ENCODE measurements around the gene CABP1. TPM values are rescaled to one million over a fixed set of nuclear protein-coding genes. Genes with fewer than 3 reads are reported as not detected.
"Not testable (repeated sequence)": the region's sequence is repeated elsewhere in the genome, so short reads cannot be mapped to it uniquely, and the experiment has no call there.

The CABP1 gene
- total RNA-seq = not detected in 2 replicates
- not detected for polyA plus RNA-seq (2012)

DNA sequence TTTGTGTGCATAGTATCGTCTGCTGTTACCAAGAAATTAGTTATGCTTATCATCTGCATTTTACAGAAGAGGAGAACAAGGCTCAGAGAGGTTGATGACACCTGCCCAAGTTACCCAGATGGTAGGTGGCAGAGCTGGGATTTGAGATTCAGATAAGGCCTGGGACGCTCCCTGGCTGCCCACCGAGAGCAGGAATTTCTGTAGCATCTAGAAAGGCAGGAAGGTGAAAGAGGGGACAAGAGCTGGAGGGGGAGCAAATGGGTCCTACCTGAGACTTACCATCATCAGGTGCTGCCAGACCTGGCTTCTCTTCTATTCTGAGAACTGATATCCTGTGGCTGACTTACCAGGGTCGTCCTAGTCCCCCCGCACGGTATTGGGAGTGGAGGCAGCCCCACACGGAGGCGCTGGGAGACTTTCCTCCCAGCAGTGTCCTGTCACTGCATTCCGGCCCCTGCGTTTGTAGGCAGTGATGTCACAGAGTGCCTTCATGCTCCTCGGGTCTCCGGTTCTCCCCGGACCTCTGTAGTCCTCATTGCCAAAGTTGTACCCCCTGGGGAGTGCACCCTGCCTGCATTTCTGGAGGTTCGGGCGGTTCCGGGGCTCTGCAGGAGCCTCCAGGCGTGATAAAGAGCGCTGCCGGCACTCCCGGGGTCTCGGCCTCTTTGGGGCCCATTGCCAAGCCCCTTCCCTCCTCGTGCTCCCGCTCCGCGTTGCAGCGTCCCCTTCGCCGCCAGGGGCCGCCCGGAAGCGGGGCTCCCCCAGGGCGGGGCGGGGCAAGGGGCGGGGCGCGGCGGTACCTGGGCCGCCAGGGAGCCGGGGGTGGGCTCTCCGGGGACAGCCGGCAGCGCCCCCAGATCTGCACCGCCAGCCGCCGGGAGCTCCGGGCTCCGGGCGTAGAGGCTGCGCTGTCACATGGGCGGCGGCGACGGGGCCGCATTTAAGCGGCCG is at the start of gene CABP1:
Gene CABP1 (plus strand): TSS at position 856 of the 951 bp plus-strand sequence. CDS start 60 bp downstream, at position 916.
- DNase-seq (ENCODE audit: low read depth) = no peak

DNA sequence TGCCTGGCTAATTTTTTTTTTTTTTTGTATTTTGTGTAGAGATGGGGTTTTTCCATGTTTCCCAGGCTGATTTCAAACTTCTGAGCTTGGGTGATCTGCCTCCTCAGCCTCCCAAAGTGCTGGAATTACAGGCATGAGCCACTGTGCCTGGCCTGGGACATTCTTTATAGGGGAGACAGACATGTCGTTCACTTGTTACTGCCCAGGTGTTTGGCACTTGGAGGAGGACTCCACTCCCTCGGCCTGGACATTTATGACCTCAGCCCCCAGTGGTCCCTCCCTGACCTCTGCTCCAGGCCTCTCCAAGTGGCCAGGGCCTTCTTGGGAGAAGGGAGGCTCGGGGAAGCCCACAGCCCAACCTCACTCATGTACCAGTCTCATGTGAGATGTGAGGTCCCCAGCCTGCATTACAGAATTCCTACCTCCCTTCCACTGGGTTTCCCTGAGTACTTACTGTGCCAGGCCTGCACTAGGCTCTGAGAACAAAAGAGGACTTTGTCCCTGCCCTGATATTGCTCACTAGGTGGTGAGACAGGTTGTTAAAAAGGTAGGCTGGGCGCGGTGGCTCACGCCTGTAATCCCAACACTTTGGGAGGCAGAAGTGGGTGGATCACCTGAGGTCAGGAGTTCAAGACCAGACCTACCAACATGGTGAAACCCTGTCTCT is 49.6 kb upstream of the CABP1 start:
- no peak for DNase-seq (ENCODE audit: low read depth)

DNA sequence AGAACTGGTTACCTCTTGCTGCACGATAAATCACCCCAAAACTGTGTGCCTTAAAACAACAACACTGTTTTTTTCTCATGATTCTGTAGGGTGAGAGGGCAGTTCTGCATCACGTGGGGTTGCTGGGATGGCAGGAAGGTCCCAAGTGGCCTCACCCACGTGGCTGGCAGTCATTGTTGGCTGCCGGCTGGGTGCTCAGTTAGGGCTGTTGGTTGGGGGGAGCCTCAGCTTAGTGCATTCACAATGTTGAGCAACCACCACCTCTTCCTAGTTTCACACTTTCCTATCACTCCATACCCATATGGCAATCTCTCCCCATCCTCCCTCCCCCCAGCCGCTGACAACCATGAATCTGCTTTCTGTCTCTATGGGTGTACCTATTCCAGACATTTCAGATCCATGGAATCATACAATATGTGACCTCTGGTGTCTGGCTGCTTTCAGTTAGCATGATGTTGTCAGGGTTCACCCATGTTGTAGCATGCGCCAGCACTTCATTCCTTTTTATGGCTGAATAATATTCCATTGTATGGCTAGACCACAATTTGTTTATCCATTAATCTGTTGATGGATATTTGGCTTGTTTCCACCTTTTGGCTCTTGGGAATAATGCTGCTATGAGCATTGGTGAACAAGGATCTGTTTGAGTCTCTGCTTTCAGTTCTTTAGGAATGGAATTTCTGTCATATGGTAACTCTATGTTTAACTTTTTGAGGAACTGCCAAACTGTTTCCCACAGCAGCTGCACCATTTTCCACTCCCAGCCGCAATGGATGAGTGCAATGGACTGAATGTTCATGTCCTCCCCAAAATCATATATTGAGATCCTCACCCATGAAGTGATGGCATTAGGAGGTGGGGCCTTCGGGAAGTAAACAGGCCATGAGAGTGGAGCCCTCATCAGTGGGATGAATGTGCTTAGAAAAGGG is 48.0 kb upstream of the CABP1 start:
- DNase-seq (ENCODE audit: low read depth) = no peak

DNA sequence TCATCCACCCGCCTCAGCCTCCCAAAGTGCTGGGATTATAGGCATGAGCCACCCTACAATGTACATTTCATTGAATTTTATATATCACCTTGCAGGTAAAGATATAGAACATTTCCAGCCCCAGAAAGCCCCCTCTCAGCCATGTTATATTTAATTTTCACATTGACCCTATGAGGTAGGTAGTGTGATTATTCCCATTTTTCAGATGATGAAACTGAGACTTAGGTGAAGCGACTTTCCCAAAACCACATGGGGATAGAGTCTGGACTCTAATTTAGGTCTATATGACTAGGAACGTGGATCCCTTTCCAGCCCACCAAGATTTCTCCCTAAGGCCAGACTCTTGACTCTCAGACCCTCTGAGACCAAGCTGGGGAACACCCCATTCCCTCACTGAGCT is 43.5 kb upstream of the CABP1 start:
- no peak for DNase-seq (ENCODE audit: low read depth)

DNA sequence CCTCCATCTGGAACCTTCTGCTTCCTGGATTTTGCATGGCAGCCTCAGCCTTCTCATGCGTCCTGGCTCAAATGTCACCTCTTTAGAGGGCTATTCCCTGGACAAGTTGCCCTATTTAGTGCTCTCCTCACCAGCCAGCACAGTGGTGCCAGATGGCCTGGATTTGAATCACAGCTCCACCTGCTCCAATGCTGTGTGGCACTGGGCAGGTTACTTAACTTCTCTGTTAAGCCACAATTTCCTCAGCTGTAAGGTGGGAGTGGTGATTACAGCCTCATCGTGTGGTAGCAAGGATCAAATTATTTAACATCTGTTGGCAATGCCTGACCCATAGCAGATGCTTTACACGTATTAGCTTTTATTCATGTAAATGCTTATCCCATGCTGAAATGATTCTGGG is 42.6 kb upstream of the CABP1 start:
- no peak for DNase-seq (ENCODE audit: low read depth)

DNA sequence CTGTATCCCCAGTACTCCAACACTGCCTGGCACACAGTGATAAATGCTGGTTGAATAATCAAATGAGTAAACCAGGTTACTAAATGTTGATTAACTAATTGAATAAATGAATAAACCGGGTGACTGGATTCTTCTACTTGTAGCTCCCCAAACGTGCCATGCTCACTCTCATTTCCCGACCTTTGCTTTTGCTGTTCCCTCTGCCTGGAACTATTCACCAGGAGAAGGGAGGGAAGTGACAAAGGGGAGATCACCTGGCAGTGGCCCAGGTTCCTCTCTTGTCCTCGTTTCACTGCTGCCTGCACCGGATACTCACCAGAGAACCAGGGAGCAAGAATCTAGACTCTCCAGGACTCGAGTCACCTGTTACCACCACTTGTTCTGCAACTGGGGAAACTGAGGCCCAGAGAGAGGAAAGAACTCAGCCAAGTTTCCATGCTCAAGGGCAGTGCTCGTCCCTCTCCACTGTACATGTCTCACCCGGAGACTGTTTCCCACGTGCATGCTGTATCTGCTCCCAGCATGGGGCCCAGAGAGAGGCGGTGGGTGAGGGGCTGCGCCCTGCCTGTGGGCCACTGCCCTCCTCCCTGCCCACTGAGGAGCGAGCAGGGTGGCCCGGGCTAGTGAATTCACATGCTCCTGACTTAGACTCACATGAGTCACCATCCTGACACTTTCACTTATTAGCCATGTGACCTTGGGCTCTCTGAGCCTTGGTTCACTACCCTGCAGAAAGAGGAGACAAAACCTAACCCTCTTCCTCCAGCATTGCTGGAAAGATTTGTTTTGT is 41.6 kb upstream of the CABP1 start:
- DNase-seq (ENCODE audit: low read depth) = peak; percentile 48

DNA sequence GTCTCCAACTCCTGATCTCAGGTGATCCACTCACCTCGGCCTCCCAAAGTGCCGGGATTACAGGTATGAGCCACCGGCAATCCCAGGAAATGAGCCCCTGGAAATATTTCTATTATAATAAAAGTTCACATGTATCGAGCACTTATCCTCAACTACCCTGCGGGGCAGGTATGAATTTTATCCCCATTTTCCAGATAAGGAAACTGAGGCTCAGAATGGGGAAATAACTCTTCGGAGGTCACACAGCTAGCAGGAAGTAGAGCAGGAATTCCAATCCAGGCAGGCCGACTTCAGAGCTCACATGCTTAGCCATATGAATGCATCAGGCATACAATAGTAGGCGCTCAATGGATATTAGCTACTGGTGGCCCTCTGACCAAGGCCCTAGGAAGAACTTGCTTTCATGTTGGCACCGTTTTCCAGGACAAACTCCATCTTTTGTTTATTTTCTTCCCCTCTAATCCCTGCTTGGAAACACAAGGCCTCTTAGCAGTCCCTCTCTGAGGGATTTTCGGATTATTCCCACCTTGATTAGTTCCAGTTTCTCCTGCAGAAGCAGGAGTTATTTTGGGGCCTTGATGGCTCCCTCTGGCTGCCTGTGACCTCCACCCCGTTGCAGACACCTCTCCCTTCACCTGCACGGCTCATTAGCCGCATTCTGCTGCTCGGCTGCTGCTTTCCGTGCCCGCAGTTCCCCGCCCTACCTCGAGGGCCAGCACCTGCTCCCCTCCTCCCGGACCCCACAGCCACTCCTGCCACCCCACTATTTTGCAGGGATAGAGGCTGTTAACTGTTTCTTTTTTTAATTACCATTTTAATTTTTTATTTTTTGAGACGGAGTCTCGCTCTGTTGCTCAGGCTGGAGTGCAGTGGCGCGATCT is 40.5 kb upstream of the CABP1 start:
- DNase-seq (ENCODE audit: low read depth) = no peak

DNA sequence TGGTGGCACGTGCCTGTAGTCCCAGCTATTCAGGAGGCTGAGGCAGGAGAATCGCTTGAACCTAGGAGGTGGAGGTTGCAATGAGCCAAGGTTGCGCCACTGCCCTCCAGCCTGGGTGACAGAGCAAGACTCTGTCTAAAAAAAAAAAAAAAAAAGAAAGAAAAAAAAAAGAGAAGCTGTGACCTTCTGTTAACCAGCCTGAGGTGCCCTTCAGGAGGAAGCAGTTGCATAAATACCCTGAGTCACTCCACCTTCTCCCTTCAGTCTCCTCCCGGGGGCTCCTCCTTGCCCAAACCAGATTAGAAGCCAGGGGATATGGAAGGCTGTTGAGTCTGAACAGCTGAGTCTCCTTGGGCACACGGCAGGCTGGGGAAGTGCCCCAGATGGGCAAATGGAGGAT is 38.0 kb upstream of the CABP1 start:
- not testable (repeated sequence) for DNase-seq (ENCODE audit: low read depth)

DNA sequence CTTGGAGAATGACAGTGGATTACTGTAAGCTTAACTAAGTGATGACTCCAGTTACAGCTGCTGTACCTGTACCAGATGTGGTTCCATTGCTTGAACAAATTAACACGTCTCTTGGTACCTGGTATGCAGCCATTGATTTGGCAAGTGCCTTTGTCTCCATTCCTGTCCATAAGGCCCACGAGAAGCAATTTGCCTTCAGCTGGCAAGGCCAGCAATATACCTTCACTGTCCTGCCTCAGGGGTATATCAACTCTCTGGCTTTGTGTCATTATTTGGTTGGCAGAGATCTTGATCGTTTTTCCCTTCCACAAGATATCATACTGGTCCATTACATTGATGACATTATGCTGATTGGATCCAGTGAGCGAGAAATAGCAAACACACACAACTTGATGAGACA is 29.9 kb upstream of the CABP1 start:
- no peak for DNase-seq (ENCODE audit: low read depth)

DNA sequence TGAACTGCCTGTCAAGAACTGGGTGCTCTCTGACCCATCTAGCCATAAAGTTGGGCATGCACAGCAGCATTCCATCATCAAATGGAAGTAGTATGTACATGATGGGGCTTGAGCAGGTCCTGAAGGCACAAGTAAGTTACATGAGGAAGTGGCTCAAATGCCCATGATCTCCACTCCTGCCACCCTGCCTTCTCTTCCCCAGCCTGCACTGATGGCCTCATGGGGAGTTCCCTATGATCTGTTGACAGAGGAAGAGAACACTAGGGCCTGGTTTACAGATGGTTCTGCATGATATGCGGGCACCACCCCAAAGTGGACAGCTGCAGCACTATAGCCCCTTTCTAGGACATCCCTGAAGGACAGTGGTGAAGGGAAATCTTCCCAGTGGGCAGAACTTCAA is 28.9 kb upstream of the CABP1 start:
- DNase-seq (ENCODE audit: low read depth) = not testable (repeated sequence)

DNA sequence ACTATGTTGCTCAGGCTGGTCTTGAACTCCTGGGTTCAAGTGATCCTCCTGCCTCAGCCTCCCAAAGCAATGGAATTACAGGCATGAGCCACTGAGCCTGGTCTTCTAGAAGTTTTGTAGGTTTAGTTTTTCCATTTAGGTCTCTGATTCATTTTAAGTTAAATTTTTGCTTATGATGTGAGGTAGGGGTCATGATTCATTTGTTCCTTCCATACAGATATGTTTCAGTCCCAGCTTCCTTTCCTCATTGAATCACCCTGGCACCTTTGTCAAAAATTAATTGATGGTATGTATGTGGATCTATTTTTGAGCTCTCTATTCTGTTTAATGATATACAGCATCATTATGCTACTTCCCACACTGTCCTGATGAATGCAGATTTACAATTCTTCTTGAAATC is 25.6 kb upstream of the CABP1 start:
- DNase-seq (ENCODE audit: low read depth) = no peak

DNA sequence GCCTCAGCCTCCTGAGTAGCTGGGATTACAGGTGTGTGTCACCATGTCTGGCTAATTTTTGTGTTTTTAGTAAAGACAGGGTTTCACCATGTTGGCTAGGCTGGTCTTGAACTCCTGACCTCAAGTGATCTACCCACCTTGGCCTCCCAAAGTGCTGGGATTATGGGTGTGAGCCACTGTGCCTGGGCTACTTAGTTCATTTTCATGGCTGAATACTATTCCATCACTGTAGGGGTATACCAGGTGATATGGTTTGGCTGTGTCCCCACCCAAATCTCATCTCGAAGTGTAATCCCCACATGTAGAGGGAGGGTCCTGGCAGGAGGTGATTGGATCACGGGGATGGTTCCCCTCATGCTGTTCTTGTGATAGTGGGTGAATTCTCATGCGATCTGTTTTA is 23.2 kb upstream of the CABP1 start:
- DNase-seq (ENCODE audit: low read depth) = not testable (repeated sequence)

DNA sequence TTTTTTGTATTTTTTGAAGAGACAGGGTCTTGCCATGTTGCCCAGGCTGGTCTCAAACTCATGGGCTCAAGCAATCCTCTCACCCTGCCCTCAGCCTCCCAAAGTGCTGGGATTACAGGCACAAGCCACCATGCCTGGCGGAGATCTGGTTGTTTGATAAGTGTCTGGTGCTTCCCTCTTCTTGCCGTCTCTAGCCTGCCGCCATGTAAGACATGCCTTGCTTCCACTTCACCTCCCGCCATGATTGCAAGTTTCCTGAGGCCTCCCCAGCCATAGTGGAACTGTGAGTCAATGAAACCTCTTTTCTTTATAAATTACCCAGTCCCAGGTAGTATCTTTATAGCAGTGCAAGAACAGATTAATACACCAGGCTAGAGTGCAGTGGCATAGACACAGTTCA is 22.7 kb upstream of the CABP1 start:
- DNase-seq (ENCODE audit: low read depth) = not testable (repeated sequence)

DNA sequence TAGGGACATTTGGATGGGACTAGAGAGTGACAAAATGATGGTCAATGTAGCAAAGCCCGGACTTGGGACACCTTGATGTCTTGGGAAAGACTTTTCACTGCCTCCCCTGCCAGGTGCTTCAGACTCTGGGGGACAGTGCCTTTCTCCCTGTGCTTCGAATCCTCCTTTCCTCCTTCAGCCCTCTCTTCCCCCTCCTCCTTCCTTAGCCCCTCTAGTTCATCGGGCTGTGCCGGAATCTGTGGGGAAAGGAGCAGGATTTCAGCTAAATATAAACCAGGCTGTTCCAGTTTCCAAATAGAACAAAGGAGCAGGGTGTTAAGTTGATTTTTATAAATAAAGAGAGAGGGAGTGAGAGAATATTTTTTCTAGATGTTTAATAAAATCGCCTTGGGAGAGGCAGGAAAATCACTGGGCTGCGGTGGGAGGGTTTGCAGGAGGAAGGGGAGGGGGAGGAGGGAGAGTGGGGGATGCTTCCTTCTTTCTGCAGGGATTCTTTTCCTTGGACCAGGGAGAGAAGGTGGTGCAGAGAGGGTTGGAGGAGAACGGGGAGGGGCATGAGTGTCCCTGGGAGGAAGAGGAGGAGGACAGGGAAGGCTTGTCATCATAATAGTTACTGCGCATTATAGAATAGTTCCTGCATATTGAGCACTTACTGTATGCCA is 21.3 kb upstream of the CABP1 start:
- DNase-seq (ENCODE audit: low read depth) = no peak

DNA sequence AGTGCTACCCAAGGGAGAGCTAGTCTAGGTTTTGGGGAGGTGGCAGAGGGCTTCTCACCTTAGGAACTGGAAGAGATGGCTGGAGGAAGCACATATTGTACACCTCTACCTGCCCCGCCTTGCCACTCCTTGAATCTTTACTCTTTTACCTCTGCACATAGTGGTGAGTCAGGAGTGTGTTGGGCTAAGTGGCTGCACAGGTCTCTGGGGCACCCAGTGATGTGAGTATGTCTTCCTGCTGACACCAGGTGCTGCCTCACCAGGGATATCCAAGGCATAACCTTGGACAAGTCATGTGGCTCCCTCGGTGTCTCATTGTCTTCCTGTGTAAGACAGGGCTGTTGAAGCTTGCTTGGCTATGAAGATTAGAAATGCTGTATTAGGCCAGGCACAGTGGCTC is 19.8 kb upstream of the CABP1 start:
- DNase-seq (ENCODE audit: low read depth) = no peak

DNA sequence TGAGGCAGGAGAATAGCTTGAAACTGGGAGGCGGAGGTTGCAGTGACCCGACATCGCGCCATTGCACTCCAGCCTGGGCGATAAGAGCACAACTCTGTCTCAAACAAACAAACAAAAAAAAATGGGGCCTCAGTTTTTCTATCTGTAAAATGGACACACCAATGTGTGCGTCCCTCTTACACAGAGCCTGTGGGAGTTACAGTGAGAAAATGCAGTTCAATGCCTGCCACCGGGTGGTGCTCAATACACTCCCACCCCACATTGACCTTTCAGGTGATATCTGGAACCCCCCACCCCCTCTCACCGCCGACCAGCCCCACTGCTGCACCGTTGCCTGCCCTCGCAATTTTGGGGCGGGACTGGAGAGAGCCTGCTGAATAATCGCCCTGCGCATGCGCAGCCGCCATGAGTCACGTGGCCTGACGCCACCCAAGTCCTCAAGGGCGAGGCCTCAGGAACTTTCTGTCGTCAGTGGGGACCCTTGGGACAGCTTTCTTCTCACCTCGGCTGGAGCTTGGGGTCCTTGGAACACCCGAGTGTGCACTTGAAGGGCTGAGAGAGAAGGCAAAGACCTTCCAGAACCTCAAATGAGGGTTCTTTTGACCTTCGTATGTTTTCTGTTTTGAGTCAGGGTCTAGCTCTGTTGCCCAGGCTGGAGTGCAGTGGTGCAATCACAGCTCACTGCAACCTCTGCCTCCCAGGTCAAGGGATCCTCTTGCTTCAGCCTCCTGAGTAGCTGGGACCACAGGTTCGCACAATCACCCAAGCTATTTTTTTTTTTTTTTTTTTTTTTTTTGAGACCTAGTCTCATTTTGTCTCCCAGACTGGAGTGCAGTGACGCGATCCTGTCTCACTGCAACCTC is 14.6 kb upstream of the CABP1 start:
- DNase-seq (ENCODE audit: low read depth) = no peak

DNA sequence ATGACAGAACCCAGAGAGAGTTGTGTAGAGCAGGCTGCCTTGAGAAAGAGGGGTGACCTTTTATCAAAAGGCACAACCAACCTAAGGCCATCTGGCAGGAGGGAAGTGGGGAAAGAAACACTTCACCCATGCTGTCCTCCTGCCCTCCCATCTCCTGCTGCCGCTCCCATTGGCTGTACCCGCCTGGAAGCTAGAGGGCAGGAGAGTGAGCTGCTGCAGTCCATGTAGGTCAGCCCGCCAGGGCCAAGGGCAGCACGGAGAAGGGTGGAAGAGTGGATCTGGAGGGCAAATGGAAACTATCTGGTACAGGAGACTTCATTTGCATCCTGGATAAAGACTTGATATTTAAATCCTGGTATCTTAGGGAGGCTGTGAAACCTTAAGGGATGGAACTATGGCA is 11.5 kb upstream of the CABP1 start:
- DNase-seq (ENCODE audit: low read depth) = no peak

Data from myocyte (in vitro differentiated cells).